Right atrium auricular region (tissue), 2 donors: Measurements from ENCODE around the gene CUX1. TPM values are rescaled to one million over a fixed set of nuclear protein-coding genes. Genes with fewer than 3 reads are reported as not detected.
"Not testable (repeated sequence)": the region's sequence is repeated elsewhere in the genome, so short reads cannot be mapped to it uniquely, and the experiment has no call there.

Experiments used
- DNase-seq: peaks from one replicate; pipeline ENCODE4 v3.0.0-alpha.2; 2019; ENCODE audit warnings: low spot score
- H3K27ac ChIP-seq, 2 donors: fragments of 200-600 bp; sonication (generic); 1 replicate in 1 of 2; 2 replicates in 1 of 2; pipeline ENCODE4 v1.5.1; 2016 to 2019
- H3K27me3 ChIP-seq, 2 donors: fragments of 200-600 bp; sonication (generic); one replicate each; pipeline versions ENCODE4 v1.5.1 to v1.6.0; 2017 to 2019
- H3K36me3 ChIP-seq: fragments of 200-600 bp; sonication (generic); one replicate; pipeline ENCODE4 v1.5.1; 2016
- H3K4me1 ChIP-seq, 2 donors: fragments of 200-600 bp; sonication (generic); one replicate each; pipeline versions ENCODE4 v1.5.1 to v1.6.0; 2017 to 2019
- H3K4me3 ChIP-seq, 2 donors: fragments of 200-600 bp; sonication (generic); 1 replicate in 1 of 2; 2 replicates in 1 of 2; pipeline ENCODE4 v1.5.1; 2017 to 2019; ENCODE audit warnings: mild to moderate bottlenecking in 1 of 2, moderate library complexity in 1 of 2
- H3K9me3 ChIP-seq, 2 donors: fragments of 200-600 bp; sonication (generic); one replicate each; pipeline ENCODE4 v1.5.1; 2019
- CTCF ChIP-seq, 2 donors: fragments of 200-600 bp; sonication (generic); IDR thresholded peaks; one replicate each; pipeline ENCODE4 v1.5.1; 2019; ENCODE audit warnings: antibody characterized with exemption in 2 of 2
- total RNA-seq, 2 donors: library from RNA; depleted of rRNA; stranded (reverse); fragments of >200 nt; gene quantifications; one replicate each; pipeline ENCODE4 v1.1.0, GENCODE V29; 2016

The CUX1 gene
- total RNA-seq, 2 donors from 2014 or later = 71.1 to 94.4 TPM

GRCh38 chr7:101848208-101848951 is 31.0 kb downstream of the CUX1 start:
- no peak overlapping the region for H3K4me3 ChIP-seq
- no peak overlapping the region for H3K27ac ChIP-seq
- peaks cover 0 to 12% of the 10 kb centered on the region in 2 donors for H3K4me1 ChIP-seq
- H3K36me3 ChIP-seq = no peaks in the 10 kb centered on the region
- no peak for DNase-seq
- no peak for TF ChIP-seq CTCF (IDR thresholded peaks at IDR 0.05)
- no peaks in the 10 kb centered on the region for H3K9me3 ChIP-seq
- no peaks in the 10 kb centered on the region for H3K27me3 ChIP-seq

- not testable (repeated sequence) for H3K27me3 ChIP-seq, H3K9me3 ChIP-seq, DNase-seq, H3K4me1 ChIP-seq, H3K4me3 ChIP-seq, H3K27ac ChIP-seq, H3K36me3 ChIP-seq
These were observed 31.9 kb downstream of the CUX1 start for GRCh38 chr7:101849314-101849713.

GRCh38 chr7:101852364-101852763 is 34.9 kb downstream of the CUX1 start:
- H3K4me3 ChIP-seq, H3K9me3 ChIP-seq, H3K27ac ChIP-seq, DNase-seq, H3K27me3 ChIP-seq, H3K36me3 ChIP-seq: not testable (repeated sequence)
- peaks cover 0 to 25% of the 10 kb centered on the region in 2 donors for H3K4me1 ChIP-seq

- Histone ChIP-seq H3K4me3 (no peak overlapping the region), H3K9me3 (no peaks in the 10 kb centered on the region), H3K27me3 (no peaks in the 10 kb centered on the region), H3K27ac (no peak overlapping the region), H3K4me1 (peaks cover 0 to 34% of the 10 kb centered on the region in 2 donors), H3K36me3 (no peaks in the 10 kb centered on the region)
- no peak for TF ChIP-seq CTCF (IDR thresholded peaks at IDR 0.05)
- no peak for DNase-seq
These were observed 36.3 kb downstream of the CUX1 start for GRCh38 chr7:101853684-101854083.

- no peak overlapping the region for H3K27ac ChIP-seq
- no peaks in the 10 kb centered on the region for H3K9me3 ChIP-seq
- no peak for TF ChIP-seq CTCF (IDR thresholded peaks at IDR 0.05)
- peaks cover 0 to 40% of the 10 kb centered on the region in 2 donors for H3K4me1 ChIP-seq
- no peak overlapping the region for H3K4me3 ChIP-seq
- no peaks in the 10 kb centered on the region for H3K27me3 ChIP-seq
- no peak for DNase-seq
- H3K36me3 ChIP-seq = no peaks in the 10 kb centered on the region
These were observed 36.8 kb downstream of the CUX1 start for GRCh38 chr7:101854084-101854865.

GRCh38 chr7:101856473-101857357 is 39.3 kb downstream of the CUX1 start:
- peaks cover 0 to 64% of the 10 kb centered on the region in 2 donors for H3K4me1 ChIP-seq
- H3K9me3 ChIP-seq = no peaks in the 10 kb centered on the region
- H3K36me3 ChIP-seq = no peaks in the 10 kb centered on the region
- peak; percentile 20 to 51 for TF ChIP-seq CTCF (IDR thresholded peaks at IDR 0.05)
- DNase-seq = peak; percentile 93
- peak overlapping the region; percentile 91 to 93 for H3K27ac ChIP-seq
- peak overlapping the region; percentile 14 to 45 for H3K4me3 ChIP-seq
- H3K27me3 ChIP-seq = no peaks in the 10 kb centered on the region
